ENCODE data around the gene NRP2. TPM values are rescaled to one million over a fixed set of nuclear protein-coding genes. Genes with fewer than 3 reads are reported as not detected.

The NRP2 gene
- total RNA-seq, 1 donor from 2014 or later: 89.0 TPM

GRCh38 chr2:205733648-205734047 is 51.3 kb downstream of the NRP2 start:
- no peak for TF ChIP-seq CTCF (IDR thresholded peaks at IDR 0.05; ENCODE audit: partially characterized antibody, unreplicated experiment)
- Mint-ChIP-seq H3K27ac (ENCODE audit: unreplicated experiment) (peak overlapping the region; percentile 93), H3K9me3 (ENCODE audit: unreplicated experiment) (peaks cover 5% of the 10 kb centered on the region), H3K27me3 (ENCODE audit: unreplicated experiment) (peaks cover 2% of the 10 kb centered on the region), H3K4me1 (ENCODE audit: low read depth, unreplicated experiment) (peaks cover 70% of the 10 kb centered on the region), H3K36me3 (ENCODE audit: unreplicated experiment) (peaks cover 6% of the 10 kb centered on the region), H3K4me3 (ENCODE audit: unreplicated experiment) (peak overlapping the region; percentile 30)
- DNase-seq: peak; percentile 50

- no peak for DNase-seq
- TF ChIP-seq CTCF (IDR thresholded peaks at IDR 0.05; ENCODE audit: partially characterized antibody, unreplicated experiment): no peak
- Mint-ChIP-seq H3K27me3 (ENCODE audit: unreplicated experiment) (peaks cover 3% of the 10 kb centered on the region), H3K27ac (ENCODE audit: unreplicated experiment) (peak overlapping the region; percentile 93), H3K4me3 (ENCODE audit: unreplicated experiment) (peak overlapping the region; percentile 59), H3K9me3 (ENCODE audit: unreplicated experiment) (peaks cover 6% of the 10 kb centered on the region), H3K4me1 (ENCODE audit: low read depth, unreplicated experiment) (peaks cover 71% of the 10 kb centered on the region), H3K36me3 (ENCODE audit: unreplicated experiment) (peaks cover 6% of the 10 kb centered on the region)
Measured at GRCh38 chr2:205734436-205735037, 52.2 kb downstream of the NRP2 start.

DNA sequence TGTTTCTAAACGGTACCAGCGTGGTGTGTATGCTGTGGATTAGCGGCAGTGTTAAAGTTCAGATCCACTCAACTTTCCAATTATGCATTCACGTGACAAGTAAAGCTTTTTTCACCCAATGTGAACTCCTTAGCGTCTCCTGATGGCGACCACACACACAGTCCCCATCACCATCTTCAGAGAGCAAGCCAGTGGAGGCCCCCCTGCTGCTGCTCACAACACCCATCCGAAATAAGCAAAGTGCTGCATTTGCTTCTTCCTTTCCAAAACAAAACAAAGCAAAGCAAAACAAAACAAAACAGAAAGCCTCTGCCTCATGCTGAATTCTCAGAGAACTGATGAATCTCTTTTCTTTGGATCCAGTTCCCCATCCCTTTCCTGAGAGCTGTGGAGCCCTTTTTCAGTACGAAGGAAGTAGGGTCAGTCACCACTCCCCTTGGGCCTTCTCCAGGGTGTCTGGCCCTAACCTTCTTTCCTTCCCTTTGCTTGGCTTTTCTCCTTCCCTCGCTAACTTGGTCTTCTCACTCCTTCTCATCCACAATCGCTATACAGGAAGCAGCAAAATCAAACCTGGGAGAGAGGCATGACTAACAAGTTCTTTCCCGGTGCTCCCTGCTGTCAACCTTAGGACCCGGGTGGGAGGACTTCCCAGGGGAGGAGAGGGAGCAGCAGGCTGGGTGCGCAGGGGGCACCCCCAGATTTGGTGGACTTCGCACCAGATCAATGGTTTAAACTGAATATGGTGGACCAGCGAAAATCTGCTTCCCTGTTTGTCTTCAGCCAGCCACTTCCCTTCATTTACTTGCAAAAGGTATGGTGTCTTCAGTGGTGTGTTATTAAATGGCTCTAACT is 56.0 kb downstream of the NRP2 start:
- no peak for TF ChIP-seq CTCF (IDR thresholded peaks at IDR 0.05; ENCODE audit: partially characterized antibody, unreplicated experiment)
- Mint-ChIP-seq H3K9me3 (ENCODE audit: unreplicated experiment) (peaks cover 13% of the 10 kb centered on the region), H3K27me3 (ENCODE audit: unreplicated experiment) (peaks cover 12% of the 10 kb centered on the region), H3K27ac (ENCODE audit: unreplicated experiment) (peak overlapping the region; percentile 96), H3K36me3 (ENCODE audit: unreplicated experiment) (peaks cover 11% of the 10 kb centered on the region), H3K4me3 (ENCODE audit: unreplicated experiment) (no peak overlapping the region), H3K4me1 (ENCODE audit: low read depth, unreplicated experiment) (peaks cover 58% of the 10 kb centered on the region)
- no peak for DNase-seq

- Mint-ChIP-seq H3K4me1 (ENCODE audit: low read depth, unreplicated experiment) (peaks cover 46% of the 10 kb centered on the region), H3K36me3 (ENCODE audit: unreplicated experiment) (peaks cover 19% of the 10 kb centered on the region), H3K27me3 (ENCODE audit: unreplicated experiment) (peaks cover 12% of the 10 kb centered on the region), H3K27ac (ENCODE audit: unreplicated experiment) (peak overlapping the region; percentile 96), H3K9me3 (ENCODE audit: unreplicated experiment) (peaks cover 13% of the 10 kb centered on the region), H3K4me3 (ENCODE audit: unreplicated experiment) (peak overlapping the region; percentile 64)
- TF ChIP-seq CTCF (IDR thresholded peaks at IDR 0.05; ENCODE audit: partially characterized antibody, unreplicated experiment): no peak
- no peak for DNase-seq
Measured at GRCh38 chr2:205739620-205740019, 57.3 kb downstream of the NRP2 start.

DNA sequence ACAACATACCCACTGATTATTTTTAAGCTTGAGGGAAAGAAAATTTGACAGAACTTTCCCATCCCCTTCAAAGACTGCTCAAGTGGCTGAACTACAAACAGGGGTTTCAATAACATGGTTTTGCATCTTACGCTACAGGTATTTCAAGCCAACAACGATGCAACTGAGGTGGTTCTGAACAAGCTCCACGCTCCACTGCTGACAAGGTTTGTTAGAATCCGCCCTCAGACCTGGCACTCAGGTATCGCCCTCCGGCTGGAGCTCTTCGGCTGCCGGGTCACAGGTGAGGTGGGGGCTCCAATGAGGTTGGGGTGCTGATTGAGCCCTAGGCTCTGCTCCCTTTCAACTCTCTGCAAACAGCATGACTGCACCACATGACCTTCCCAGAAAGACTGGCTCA is 58.1 kb downstream of the NRP2 start:
- DNase-seq: no peak
- no peak for TF ChIP-seq CTCF (IDR thresholded peaks at IDR 0.05; ENCODE audit: partially characterized antibody, unreplicated experiment)
- H3K36me3 Mint-ChIP-seq (ENCODE audit: unreplicated experiment): peaks cover 25% of the 10 kb centered on the region
- H3K9me3 Mint-ChIP-seq (ENCODE audit: unreplicated experiment): peaks cover 13% of the 10 kb centered on the region
- peak overlapping the region; percentile 42 for H3K4me3 Mint-ChIP-seq (ENCODE audit: unreplicated experiment)
- peaks cover 12% of the 10 kb centered on the region for H3K27me3 Mint-ChIP-seq (ENCODE audit: unreplicated experiment)
- peaks cover 42% of the 10 kb centered on the region for H3K4me1 Mint-ChIP-seq (ENCODE audit: low read depth, unreplicated experiment)
- peak overlapping the region; percentile 96 for H3K27ac Mint-ChIP-seq (ENCODE audit: unreplicated experiment)
